Cardiac muscle cell (in vitro differentiated cells and primary cell): ENCODE measurements around the gene UPK1A. TPM values are rescaled to one million over a fixed set of nuclear protein-coding genes. Genes with fewer than 3 reads are reported as not detected.
A peak's percentile ranks its signal among the peaks of the same experiment; 100 is the strongest.

Experiments
- DNase-seq, 2 donors: peaks; one replicate each; pipeline versions ENCODE4 v3.0.0 to v3.0.0-alpha.2; 2010 to 2017; ENCODE audit warnings: low read depth in 1 of 2, low spot score in 1 of 2
- H3K27ac ChIP-seq: fragments of 200-600 bp; sonication (generic); 2 replicates; pipeline ENCODE4 v1.5.1; 2016
- H3K27me3 ChIP-seq: fragments of 200-600 bp; sonication (generic); 2 replicates; pipeline ENCODE4 v1.6.0; 2016; ENCODE audit warnings: control low read depth
- H3K36me3 ChIP-seq: fragments of 200-600 bp; sonication (generic); 2 replicates; pipeline ENCODE4 v1.5.1; 2016; ENCODE audit warnings: control low read depth
- H3K4me1 ChIP-seq: fragments of 200-600 bp; sonication (generic); 2 replicates; pipeline ENCODE4 v1.8.1; 2017; ENCODE audit warnings: low read depth, mild to moderate bottlenecking, mixed run types
- H3K4me3 ChIP-seq: fragments of 200-600 bp; sonication (generic); 2 replicates; pipeline ENCODE4 v1.5.1; 2016; ENCODE audit warnings: mild to moderate bottlenecking
- H3K9me3 ChIP-seq: fragments of 200-600 bp; sonication (generic); 2 replicates; pipeline ENCODE4 v1.5.1; 2017; ENCODE audit warnings: low read depth, mild to moderate bottlenecking, control low read depth
- polyA plus RNA-seq: library from polyadenylated mRNA; unstranded; fragments of >200 nt; fragmentation: Nextera tagmentation; extraction: Ambion mirVana; gene quantifications from 2 replicates; pipeline ENCODE4 v1.2.1, GENCODE V29; 2016
- total RNA-seq: library from RNA; depleted of rRNA; stranded (reverse); fragments of >200 nt; gene quantifications from 2 replicates; pipeline ENCODE4 v1.2.3, GENCODE V29; 2016
- TF ChIP-seq, protein P1 (sequence below): IDR thresholded peaks from 2 replicates; pipeline ENCODE4 v1.5.1; 2012; ENCODE audit warnings: low read depth, mild to moderate bottlenecking, low read length

UPK1A gene
- total and polyA plus RNA-seq, 2 experiments from 2014 or later: 1.4 TPM; not detected in 1

DNA sequence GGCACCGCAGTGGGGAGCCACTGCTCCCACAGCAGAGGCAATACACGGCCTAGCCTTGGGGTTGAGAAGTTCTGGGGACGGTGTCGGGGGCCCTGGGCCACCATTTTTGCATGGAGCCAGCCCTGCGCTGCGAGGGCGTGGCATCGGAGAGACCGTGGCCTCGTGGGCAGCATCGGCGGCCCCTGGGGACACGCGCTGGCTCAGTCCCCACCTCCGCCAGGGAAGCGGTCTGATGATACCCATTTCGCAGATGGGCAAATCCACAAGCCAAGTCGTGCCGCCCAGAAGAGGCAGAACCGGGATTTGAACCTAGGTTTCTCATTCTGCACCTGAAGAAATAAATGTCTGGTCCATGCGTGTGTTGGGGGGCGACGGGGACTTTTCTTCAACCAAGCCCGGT lies 1.2 kb upstream of the UPK1A start:
- no peaks in the 10 kb centered on the region for H3K4me1 ChIP-seq
- H3K4me3 ChIP-seq: no peak overlapping the region
- no peak overlapping the region for H3K27ac ChIP-seq
- H3K27me3 ChIP-seq: peaks cover 5% of the 10 kb centered on the region
- no peaks in the 10 kb centered on the region for H3K9me3 ChIP-seq
- no peaks in the 10 kb centered on the region for H3K36me3 ChIP-seq
- DNase-seq: no peak
- TF ChIP-seq, protein P1, sequence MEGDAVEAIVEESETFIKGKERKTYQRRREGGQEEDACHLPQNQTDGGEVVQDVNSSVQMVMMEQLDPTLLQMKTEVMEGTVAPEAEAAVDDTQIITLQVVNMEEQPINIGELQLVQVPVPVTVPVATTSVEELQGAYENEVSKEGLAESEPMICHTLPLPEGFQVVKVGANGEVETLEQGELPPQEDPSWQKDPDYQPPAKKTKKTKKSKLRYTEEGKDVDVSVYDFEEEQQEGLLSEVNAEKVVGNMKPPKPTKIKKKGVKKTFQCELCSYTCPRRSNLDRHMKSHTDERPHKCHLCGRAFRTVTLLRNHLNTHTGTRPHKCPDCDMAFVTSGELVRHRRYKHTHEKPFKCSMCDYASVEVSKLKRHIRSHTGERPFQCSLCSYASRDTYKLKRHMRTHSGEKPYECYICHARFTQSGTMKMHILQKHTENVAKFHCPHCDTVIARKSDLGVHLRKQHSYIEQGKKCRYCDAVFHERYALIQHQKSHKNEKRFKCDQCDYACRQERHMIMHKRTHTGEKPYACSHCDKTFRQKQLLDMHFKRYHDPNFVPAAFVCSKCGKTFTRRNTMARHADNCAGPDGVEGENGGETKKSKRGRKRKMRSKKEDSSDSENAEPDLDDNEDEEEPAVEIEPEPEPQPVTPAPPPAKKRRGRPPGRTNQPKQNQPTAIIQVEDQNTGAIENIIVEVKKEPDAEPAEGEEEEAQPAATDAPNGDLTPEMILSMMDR: no peak

DNA sequence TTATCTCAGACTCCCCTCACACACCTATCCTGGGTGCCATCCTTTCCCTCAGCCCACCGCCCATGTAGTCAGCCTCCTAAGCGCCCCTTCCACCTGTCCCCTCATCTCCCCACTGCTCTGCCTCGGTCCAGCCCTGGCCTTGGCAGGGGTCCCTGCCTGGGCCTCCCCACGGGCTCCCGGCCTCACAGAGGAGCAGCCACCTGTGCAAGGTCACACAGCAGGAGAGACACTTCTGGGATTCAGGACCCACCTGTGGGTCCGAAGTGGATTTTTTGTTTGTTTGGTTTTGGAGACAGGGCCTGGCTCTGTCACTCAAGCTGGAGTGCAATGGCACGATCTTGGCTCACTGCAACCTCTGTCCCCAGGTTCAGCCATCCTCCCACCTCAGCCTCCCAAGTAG lies 713 bp upstream of the UPK1A start:
- Histone ChIP-seq H3K27ac (no peak overlapping the region), H3K36me3 (no peaks in the 10 kb centered on the region), H3K9me3 (no peaks in the 10 kb centered on the region), H3K27me3 (peaks cover 6% of the 10 kb centered on the region), H3K4me1 (no peaks in the 10 kb centered on the region), H3K4me3 (no peak overlapping the region)
- DNase-seq: no peak
- TF ChIP-seq, protein P1: no peak

DNA sequence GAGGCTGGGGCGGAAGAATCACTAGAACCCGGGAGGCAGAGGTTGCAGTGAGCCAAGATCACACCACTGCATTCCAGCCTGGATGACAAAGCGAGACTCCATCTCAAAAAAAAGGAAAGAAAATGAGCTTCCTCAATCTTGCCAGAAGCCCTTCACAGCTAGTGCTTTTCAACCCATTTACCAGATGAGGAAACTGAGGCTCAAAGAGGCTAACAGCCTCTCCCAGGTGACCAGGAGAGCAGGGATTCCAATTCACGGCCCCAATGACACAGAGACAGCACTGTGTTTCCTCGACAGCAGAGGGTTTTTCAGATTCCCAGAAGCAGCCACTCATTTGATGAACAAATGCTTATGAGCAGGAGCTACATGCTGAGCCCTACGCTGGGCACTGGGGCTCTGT lies 3.2 kb downstream of the UPK1A start:
- TF ChIP-seq, protein P1: no peak
- Histone ChIP-seq H3K4me3 (no peak overlapping the region), H3K4me1 (no peaks in the 10 kb centered on the region), H3K9me3 (no peaks in the 10 kb centered on the region), H3K27ac (no peak overlapping the region), H3K36me3 (no peaks in the 10 kb centered on the region), H3K27me3 (peaks cover 21% of the 10 kb centered on the region)
- DNase-seq: no peak

DNA sequence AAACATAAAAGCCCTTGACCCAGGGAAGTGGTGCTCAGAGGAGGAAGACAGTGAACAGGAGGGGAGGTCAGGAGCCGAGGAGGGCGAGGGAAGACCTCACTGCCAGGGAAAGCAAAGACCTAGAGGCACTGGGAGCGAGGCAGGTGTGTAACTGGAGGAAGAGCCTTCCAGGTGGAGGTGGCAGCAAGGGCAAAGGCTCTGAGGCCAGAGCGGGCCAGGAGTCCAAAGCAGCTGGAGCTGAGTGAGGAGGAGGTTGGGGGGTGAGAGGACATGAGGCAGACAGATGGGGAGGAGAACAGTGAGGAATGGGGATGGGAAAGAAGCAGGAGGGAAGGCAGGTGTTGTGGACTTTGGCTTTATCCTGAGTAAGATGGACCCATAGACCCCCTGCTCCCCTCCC lies 3.7 kb downstream of the UPK1A start:
- TF ChIP-seq, protein P1: no peak
- Histone ChIP-seq H3K4me3 (no peak overlapping the region), H3K9me3 (no peaks in the 10 kb centered on the region), H3K4me1 (no peaks in the 10 kb centered on the region), H3K27ac (no peak overlapping the region), H3K27me3 (peaks cover 21% of the 10 kb centered on the region), H3K36me3 (no peaks in the 10 kb centered on the region)
- no peak for DNase-seq

DNA sequence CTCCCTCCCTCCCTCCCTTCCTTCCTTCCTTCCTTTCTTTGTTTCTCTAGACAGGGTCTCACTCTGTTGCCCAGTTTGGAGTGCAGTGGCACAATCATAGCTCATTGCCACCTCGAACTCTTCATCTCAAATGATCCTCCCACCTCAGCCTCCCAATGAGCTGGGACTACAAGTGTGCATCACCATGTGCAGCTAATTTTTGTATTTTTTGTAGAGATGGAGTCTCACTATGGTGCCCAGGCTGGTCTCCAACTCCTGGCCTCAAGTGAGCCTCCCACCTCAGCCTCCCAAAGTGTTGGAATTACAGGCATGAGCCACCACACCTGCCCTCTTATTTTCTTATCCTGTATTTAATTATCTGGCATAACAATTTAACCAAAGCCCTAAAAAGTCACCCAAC lies 4.4 kb downstream of the UPK1A start:
- H3K4me3 ChIP-seq: no peak overlapping the region
- no peak overlapping the region for H3K27ac ChIP-seq
- no peaks in the 10 kb centered on the region for H3K9me3 ChIP-seq
- DNase-seq: no peak
- TF ChIP-seq, protein P1: no peak
- peaks cover 21% of the 10 kb centered on the region for H3K27me3 ChIP-seq
- no peaks in the 10 kb centered on the region for H3K36me3 ChIP-seq
- H3K4me1 ChIP-seq: no peaks in the 10 kb centered on the region

DNA sequence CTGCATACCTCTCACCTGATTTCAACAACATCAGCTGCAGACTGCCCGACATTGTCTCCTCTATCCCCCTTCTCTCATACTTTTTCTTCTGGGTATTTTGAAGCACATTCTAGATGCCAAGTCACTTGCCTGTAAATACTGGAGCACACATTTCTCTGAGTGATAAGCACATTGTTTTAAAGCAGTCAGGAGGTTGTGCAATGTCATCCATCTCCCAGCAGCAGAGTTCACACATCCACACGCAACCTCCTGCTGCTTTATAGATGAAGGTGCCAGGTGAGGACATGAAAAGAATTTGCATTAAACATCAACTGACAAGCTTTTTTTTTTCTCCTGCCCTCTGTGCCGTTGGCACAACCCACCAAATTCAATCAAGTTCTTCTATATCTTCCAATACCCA lies 5.5 kb downstream of the UPK1A start:
- Histone ChIP-seq H3K9me3 (no peaks in the 10 kb centered on the region), H3K27ac (no peak overlapping the region), H3K4me3 (no peak overlapping the region), H3K27me3 (peaks cover 21% of the 10 kb centered on the region), H3K36me3 (no peaks in the 10 kb centered on the region), H3K4me1 (no peaks in the 10 kb centered on the region)
- TF ChIP-seq, protein P1: no peak
- DNase-seq: peak in 1 of 2 donors; percentile 46
